HEK293 (cell line): ENCODE results near the gene IDNK.

Experiments
- CTCF ChIA-PET: fragments of 350-600 bp; formaldehyde crosslinking; extraction: SDS; loops from one replicate; lab custom pipeline; 2021; ENCODE audit warnings: antibody characterized with exemption; lab: Yijun Ruan, JAX
- POLR2A ChIA-PET: fragments of 300-600 bp; formaldehyde crosslinking; extraction: SDS; loops from one replicate; lab custom pipeline; 2020; ENCODE audit warnings: antibody characterized with exemption, inconsistent platforms; lab: Yijun Ruan, JAX
- H3K27ac ChIP-seq: fragments of 200-500 bp; sonication (Bioruptor generic); 2 replicates; pipeline ENCODE4 v1.5.1; 2014; ENCODE audit warnings: low read depth, low read length, control low read depth, inconsistent platforms; ENCODE audit errors: extremely low read depth
- H3K36me3 ChIP-seq, 2 experiments: fragments of 200-500 bp in 1 of 2; sonication (Bioruptor generic) in 1 of 2; 1 replicate in 1 of 2; 2 replicates in 1 of 2; pipeline ENCODE4 v1.5.1; 2014 to 2017; ENCODE audit warnings: inconsistent platforms in 2 of 2, low read length in 2 of 2; ENCODE audit not compliant: control insufficient read depth in 2 of 2, insufficient read depth in 1 of 2
- H3K4me1 ChIP-seq: fragments of 200-500 bp; sonication (Bioruptor generic); 2 replicates; pipeline ENCODE4 v1.5.1; 2014; ENCODE audit warnings: mild to moderate bottlenecking, low read length, inconsistent platforms; ENCODE audit not compliant: control insufficient read depth, insufficient read depth
- H3K4me3 ChIP-seq: 2 replicates; pipeline ENCODE4 v1.5.1; 2011; ENCODE audit warnings: low read depth, mild to moderate bottlenecking, control low read depth, low read length, moderate library complexity
- H3K9me3 ChIP-seq: fragments of 200-500 bp; sonication (Bioruptor generic); 2 replicates; pipeline ENCODE4 v1.5.1; 2014; ENCODE audit warnings: low read depth, low read length, inconsistent platforms; ENCODE audit not compliant: control insufficient read depth, insufficient read depth
- BCL11A ChIP-seq: fragments of 450-650 bp; formaldehyde crosslinking; IDR thresholded peaks from 2 replicates; pipeline ENCODE4 v1.5.1; 2016; ENCODE audit warnings: low read depth, missing biosample characterization, missing genetic modification characterization
- EGR2 ChIP-seq: fragments of 450-650 bp; formaldehyde crosslinking; IDR thresholded peaks from 2 replicates; pipeline ENCODE4 v1.5.1; 2016; ENCODE audit warnings: low read depth, missing biosample characterization, missing genetic modification characterization
- GLI2 ChIP-seq: fragments of 450-650 bp; formaldehyde crosslinking; IDR thresholded peaks from 2 replicates; pipeline ENCODE4; 2017; ENCODE audit warnings: missing biosample characterization, missing genetic modification characterization, low read depth, borderline replicate concordance
- KLF1 ChIP-seq: fragments of 450-650 bp; formaldehyde crosslinking; IDR thresholded peaks from 2 replicates; pipeline ENCODE4 v1.5.1; 2016; ENCODE audit warnings: missing biosample characterization, missing genetic modification characterization
- MZF1 ChIP-seq: fragments of 450-650 bp; formaldehyde crosslinking; IDR thresholded peaks from 2 replicates; pipeline ENCODE4 v1.5.1; 2017; ENCODE audit warnings: missing biosample characterization, missing genetic modification characterization, borderline replicate concordance
- SCRT1 ChIP-seq: fragments of 450-650 bp; formaldehyde crosslinking; IDR thresholded peaks from 2 replicates; pipeline ENCODE4 v1.5.1; 2016; ENCODE audit warnings: missing biosample characterization, missing genetic modification characterization, borderline replicate concordance
- ZEB2 ChIP-seq: fragments of 450-650 bp; formaldehyde crosslinking; IDR thresholded peaks from 2 replicates; pipeline ENCODE4 v1.5.1; 2016; ENCODE audit warnings: missing biosample characterization, missing genetic modification characterization
- ZFHX2 ChIP-seq: fragments of 450-650 bp; formaldehyde crosslinking; conservative IDR thresholded peaks from 2 replicates; pipeline ENCODE4 v1.5.1; 2016; ENCODE audit warnings: missing biosample characterization, missing genetic modification characterization
- ZFP37 ChIP-seq: fragments of 450-650 bp; formaldehyde crosslinking; IDR thresholded peaks from 2 replicates; pipeline ENCODE4 v1.5.1; 2016; ENCODE audit warnings: missing biosample characterization, missing genetic modification characterization
- ZIC2 ChIP-seq: fragments of 450-650 bp; formaldehyde crosslinking; IDR thresholded peaks from 2 replicates; pipeline ENCODE4 v1.5.1; 2016; ENCODE audit warnings: missing biosample characterization, missing genetic modification characterization
- ZNF133 ChIP-seq: fragments of 450-650 bp; formaldehyde crosslinking; IDR thresholded peaks from 2 replicates; pipeline ENCODE4 v1.5.1; 2016; ENCODE audit warnings: missing biosample characterization, missing genetic modification characterization
- ZNF155 ChIP-seq: fragments of 450-650 bp; formaldehyde crosslinking; IDR thresholded peaks from 2 replicates; pipeline ENCODE4 v1.5.1; 2016; ENCODE audit warnings: missing biosample characterization, missing genetic modification characterization
- ZNF169 ChIP-seq: fragments of 450-650 bp; formaldehyde crosslinking; IDR thresholded peaks from 2 replicates; pipeline ENCODE4 v1.5.1; 2016; ENCODE audit warnings: missing biosample characterization, missing genetic modification characterization
- ZNF302 ChIP-seq: fragments of 450-650 bp; formaldehyde crosslinking; IDR thresholded peaks from 2 replicates; pipeline ENCODE4 v1.5.1; 2016; ENCODE audit warnings: missing biosample characterization, missing genetic modification characterization, low read depth
- ZNF335 ChIP-seq: fragments of 450-650 bp; formaldehyde crosslinking; conservative IDR thresholded peaks from 2 replicates; pipeline ENCODE4 v1.5.1; 2016; ENCODE audit warnings: missing biosample characterization, missing genetic modification characterization
- ZNF555 ChIP-seq: fragments of 450-650 bp; formaldehyde crosslinking; conservative IDR thresholded peaks from 2 replicates; pipeline ENCODE4 v1.5.1; 2017; ENCODE audit warnings: missing biosample characterization, mild to moderate bottlenecking, missing genetic modification characterization, inconsistent platforms
- ZNF596 ChIP-seq: fragments of 450-650 bp; IDR thresholded peaks from 2 replicates; pipeline ENCODE4 v1.5.0; 2018; ENCODE audit warnings: missing biosample characterization, mild to moderate bottlenecking, missing genetic modification characterization, moderate library complexity
- ZNF670 ChIP-seq: fragments of 450-650 bp; formaldehyde crosslinking; IDR thresholded peaks from 2 replicates; pipeline ENCODE4 v1.5.1; 2016; ENCODE audit warnings: missing biosample characterization, missing genetic modification characterization, low read depth
- ZNF707 ChIP-seq: fragments of 450-650 bp; formaldehyde crosslinking; IDR thresholded peaks from 2 replicates; pipeline ENCODE4 v1.5.1; 2016; ENCODE audit warnings: missing biosample characterization, missing genetic modification characterization
- ZNF776 ChIP-seq: fragments of 450-650 bp; formaldehyde crosslinking; IDR thresholded peaks from 2 replicates; pipeline ENCODE4 v1.5.0; 2017; ENCODE audit warnings: missing biosample characterization, missing genetic modification characterization, borderline replicate concordance
- TF ChIP-seq, protein P1 (sequence below): fragments of 450-650 bp; formaldehyde crosslinking; IDR thresholded peaks from 2 replicates; pipeline ENCODE4 v1.5.1; 2017; ENCODE audit warnings: missing biosample characterization, missing genetic modification characterization
- TF ChIP-seq, protein P2 (sequence below): fragments of 450-650 bp; formaldehyde crosslinking; IDR thresholded peaks from 2 replicates; pipeline ENCODE4 v1.5.1; 2016; ENCODE audit warnings: missing biosample characterization, missing genetic modification characterization, low read depth
- TF ChIP-seq, protein P3 (sequence below): fragments of 450-650 bp; formaldehyde crosslinking; IDR thresholded peaks from 2 replicates; pipeline ENCODE4 v1.5.1; 2016; ENCODE audit warnings: missing biosample characterization, missing genetic modification characterization
- TF ChIP-seq, protein P4 (sequence below): fragments of 450-650 bp; formaldehyde crosslinking; IDR thresholded peaks from 2 replicates; pipeline ENCODE4 v1.5.1; 2016; ENCODE audit warnings: missing biosample characterization, missing genetic modification characterization

The IDNK gene

DNA sequence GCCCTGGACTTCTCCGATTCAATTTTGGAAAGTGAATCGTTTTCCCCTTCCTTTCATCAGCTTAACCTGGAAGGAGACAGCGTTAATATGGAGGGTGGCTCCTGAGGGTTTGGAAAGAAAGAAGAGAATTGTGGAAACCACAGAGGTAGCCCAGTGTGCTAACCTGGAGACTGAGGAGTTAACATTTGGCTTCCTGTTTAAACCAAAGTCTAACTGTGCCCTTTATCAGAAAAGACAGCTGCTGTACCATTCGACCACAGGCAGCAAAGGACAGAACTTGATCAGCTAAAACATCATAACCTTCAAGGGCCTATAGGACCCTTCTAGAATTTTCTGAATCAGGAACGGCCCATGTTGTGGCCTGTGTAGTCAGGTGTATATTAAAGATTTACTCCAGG is 735 bp downstream of the IDNK start:
- CTCF ChIA-PET, result interaction anchor here (0.7 to 1.2 kb wide), 3 partner anchors 20 to 25 kb away, joined by 3 to 5 read pairs (median 3); no protein-coding TSS in a partner anchor
- H3K4me3 ChIP-seq, result peak overlapping the region; percentile 73
- peak; percentile 52 for TF ChIP-seq ZNF335 (tag by site-specific recombination)
- TF ChIP-seq GLI2 (tag by site-specific recombination), result no peak
- TF ChIP-seq ZFP37, result no peak
- POLR2A ChIA-PET, result interaction anchor here (0.6 to 2.0 kb wide), 2 partner anchors 8 to 84 kb away, joined by 3 to 9 read pairs; partner anchors contain the start of gene UBQLN1
- H3K9me3 ChIP-seq, result no peaks in the 10 kb centered on the region
- no peaks in the 10 kb centered on the region; the same call in 1 of the 2 replicates for H3K4me1 ChIP-seq
- H3K27ac ChIP-seq, result peak overlapping the region; percentile 76
- peaks cover 0 to 10% of the 10 kb centered on the region in 2 experiments; a peak in 1 of 3 replicates for H3K36me3 ChIP-seq

DNA sequence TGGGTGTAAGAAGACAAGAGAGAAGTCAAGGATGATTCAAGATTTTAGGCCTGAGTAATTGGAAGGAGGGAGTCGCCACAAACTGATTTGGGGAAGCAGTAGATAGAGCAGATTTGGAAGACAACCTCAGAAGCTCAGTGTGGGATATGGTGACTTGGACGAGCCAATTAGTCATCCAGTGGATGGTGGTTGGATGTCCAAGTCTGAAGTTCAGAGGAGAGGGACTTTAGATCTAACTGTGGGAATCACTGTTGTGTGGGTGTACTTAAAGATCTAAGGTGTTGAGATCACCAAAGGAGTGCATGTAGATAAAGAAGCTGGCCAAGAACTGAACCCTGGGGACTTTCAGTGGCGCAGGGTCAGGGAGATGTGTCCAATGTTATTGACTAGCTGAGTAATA is 2.2 kb downstream of the IDNK start:
- ChIA-PET CTCF (interaction anchor here (0.9 kb wide), 1 partner anchor 24 kb away, joined by 3 read pairs; no protein-coding TSS in a partner anchor), POLR2A (no interaction called here)
- Histone ChIP-seq H3K9me3 (no peaks in the 10 kb centered on the region), H3K36me3 (peaks cover 0 to 14% of the 10 kb centered on the region in 2 experiments; a peak in 1 of 3 replicates), H3K27ac (no peak overlapping the region), H3K4me3 (no peak overlapping the region)
- TF ChIP-seq KLF1 (tag by site-specific recombination) (no peak), ZNF555 (tag by site-specific recombination) (no peak), BCL11A (tag by site-specific recombination) (no peak), ZNF155 (no peak), GLI2 (tag by site-specific recombination) (no peak), ZNF596 (tag by site-specific recombination) (no peak), ZNF335 (tag by site-specific recombination) (no peak), ZIC2 (tag by site-specific recombination) (no peak), ZNF707 (tag by site-specific recombination) (no peak), ZNF670 (no peak)
- TF ChIP-seq, protein P1, sequence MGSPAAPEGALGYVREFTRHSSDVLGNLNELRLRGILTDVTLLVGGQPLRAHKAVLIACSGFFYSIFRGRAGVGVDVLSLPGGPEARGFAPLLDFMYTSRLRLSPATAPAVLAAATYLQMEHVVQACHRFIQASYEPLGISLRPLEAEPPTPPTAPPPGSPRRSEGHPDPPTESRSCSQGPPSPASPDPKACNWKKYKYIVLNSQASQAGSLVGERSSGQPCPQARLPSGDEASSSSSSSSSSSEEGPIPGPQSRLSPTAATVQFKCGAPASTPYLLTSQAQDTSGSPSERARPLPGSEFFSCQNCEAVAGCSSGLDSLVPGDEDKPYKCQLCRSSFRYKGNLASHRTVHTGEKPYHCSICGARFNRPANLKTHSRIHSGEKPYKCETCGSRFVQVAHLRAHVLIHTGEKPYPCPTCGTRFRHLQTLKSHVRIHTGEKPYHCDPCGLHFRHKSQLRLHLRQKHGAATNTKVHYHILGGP, result no peak
- TF ChIP-seq, protein P2, sequence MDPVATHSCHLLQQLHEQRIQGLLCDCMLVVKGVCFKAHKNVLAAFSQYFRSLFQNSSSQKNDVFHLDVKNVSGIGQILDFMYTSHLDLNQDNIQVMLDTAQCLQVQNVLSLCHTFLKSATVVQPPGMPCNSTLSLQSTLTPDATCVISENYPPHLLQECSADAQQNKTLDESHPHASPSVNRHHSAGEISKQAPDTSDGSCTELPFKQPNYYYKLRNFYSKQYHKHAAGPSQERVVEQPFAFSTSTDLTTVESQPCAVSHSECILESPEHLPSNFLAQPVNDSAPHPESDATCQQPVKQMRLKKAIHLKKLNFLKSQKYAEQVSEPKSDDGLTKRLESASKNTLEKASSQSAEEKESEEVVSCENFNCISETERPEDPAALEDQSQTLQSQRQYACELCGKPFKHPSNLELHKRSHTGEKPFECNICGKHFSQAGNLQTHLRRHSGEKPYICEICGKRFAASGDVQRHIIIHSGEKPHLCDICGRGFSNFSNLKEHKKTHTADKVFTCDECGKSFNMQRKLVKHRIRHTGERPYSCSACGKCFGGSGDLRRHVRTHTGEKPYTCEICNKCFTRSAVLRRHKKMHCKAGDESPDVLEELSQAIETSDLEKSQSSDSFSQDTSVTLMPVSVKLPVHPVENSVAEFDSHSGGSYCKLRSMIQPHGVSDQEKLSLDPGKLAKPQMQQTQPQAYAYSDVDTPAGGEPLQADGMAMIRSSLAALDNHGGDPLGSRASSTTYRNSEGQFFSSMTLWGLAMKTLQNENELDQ, result no peak
- TF ChIP-seq, protein P3, sequence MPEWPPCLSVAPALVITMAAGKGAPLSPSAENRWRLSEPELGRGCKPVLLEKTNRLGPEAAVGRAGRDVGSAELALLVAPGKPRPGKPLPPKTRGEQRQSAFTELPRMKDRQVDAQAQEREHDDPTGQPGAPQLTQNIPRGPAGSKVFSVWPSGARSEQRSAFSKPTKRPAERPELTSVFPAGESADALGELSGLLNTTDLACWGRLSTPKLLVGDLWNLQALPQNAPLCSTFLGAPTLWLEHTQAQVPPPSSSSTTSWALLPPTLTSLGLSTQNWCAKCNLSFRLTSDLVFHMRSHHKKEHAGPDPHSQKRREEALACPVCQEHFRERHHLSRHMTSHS (tag by site-specific recombination), result no peak
- TF ChIP-seq, all 188 proteins: peak for 0
- peaks cover under 1% of the 10 kb centered on the region for H3K4me1 ChIP-seq

DNA sequence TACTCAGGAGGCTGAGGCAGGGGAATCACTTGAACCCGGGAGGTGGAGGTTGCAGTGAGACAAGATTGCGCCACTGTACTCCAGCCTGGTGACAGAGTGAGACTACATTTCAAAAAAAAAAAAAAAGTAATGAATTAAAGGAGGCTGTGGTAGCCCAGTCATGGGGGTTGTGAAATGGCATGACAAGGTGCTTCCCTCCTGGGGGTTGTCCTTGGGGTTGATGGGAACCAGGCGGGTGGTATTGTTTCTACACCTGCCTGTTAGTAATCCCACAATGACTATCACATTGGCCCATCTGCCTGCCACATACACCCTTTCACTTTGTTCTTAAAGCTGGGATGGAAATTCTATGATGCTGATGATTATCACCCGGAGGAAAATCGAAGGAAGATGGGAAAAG is 5.6 kb downstream of the IDNK start:
- CTCF ChIA-PET, result no interaction called here

More for the DNA sequence above, 5.6 kb downstream of the IDNK start:
- Histone ChIP-seq H3K4me1 (peaks cover 9% of the 10 kb centered on the region), H3K36me3 (peaks cover 0 to 14% of the 10 kb centered on the region in 2 experiments; a peak in 1 of 3 replicates), H3K27ac (no peak overlapping the region), H3K9me3 (no peaks in the 10 kb centered on the region), H3K4me3 (no peak overlapping the region)
- TF ChIP-seq ZNF302 (tag by site-specific recombination), result no peak
- no peak for TF ChIP-seq ZNF133 (tag by site-specific recombination)
- TF ChIP-seq ZNF776 (tag by site-specific recombination), result no peak
- no peak for TF ChIP-seq ZNF169 (tag by site-specific recombination)
- TF ChIP-seq, protein P4, sequence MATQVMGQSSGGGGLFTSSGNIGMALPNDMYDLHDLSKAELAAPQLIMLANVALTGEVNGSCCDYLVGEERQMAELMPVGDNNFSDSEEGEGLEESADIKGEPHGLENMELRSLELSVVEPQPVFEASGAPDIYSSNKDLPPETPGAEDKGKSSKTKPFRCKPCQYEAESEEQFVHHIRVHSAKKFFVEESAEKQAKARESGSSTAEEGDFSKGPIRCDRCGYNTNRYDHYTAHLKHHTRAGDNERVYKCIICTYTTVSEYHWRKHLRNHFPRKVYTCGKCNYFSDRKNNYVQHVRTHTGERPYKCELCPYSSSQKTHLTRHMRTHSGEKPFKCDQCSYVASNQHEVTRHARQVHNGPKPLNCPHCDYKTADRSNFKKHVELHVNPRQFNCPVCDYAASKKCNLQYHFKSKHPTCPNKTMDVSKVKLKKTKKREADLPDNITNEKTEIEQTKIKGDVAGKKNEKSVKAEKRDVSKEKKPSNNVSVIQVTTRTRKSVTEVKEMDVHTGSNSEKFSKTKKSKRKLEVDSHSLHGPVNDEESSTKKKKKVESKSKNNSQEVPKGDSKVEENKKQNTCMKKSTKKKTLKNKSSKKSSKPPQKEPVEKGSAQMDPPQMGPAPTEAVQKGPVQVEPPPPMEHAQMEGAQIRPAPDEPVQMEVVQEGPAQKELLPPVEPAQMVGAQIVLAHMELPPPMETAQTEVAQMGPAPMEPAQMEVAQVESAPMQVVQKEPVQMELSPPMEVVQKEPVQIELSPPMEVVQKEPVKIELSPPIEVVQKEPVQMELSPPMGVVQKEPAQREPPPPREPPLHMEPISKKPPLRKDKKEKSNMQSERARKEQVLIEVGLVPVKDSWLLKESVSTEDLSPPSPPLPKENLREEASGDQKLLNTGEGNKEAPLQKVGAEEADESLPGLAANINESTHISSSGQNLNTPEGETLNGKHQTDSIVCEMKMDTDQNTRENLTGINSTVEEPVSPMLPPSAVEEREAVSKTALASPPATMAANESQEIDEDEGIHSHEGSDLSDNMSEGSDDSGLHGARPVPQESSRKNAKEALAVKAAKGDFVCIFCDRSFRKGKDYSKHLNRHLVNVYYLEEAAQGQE, result no peak
- TF ChIP-seq SCRT1 (tag by site-specific recombination), result no peak
- no peak for TF ChIP-seq ZFHX2 (tag by site-specific recombination)
- no peak for TF ChIP-seq ZEB2 (tag by site-specific recombination)
- no peak for TF ChIP-seq MZF1
- no peak for TF ChIP-seq EGR2 (tag by site-specific recombination)
- POLR2A ChIA-PET, result no interaction called here
